ENCODE results near the gene WAPL. TPM values are rescaled to one million over a fixed set of nuclear protein-coding genes. Genes with fewer than 3 reads are reported as not detected.

The WAPL gene
- polyA plus RNA-seq, 2 of the 4 experiments (the other 2 are of a cell fraction): 15.4 to 25.6 TPM

- FAIRE-seq: no peak
- H3K4me3 ChIP-seq: no peak overlapping the region
- CTCF ChIA-PET: interaction anchor here (0.6 to 2.4 kb wide), 7 partner anchors 33 to 144 kb away, joined by 3 to 13 read pairs (median 3); no protein-coding TSS in a partner anchor
These were observed 80.4 kb downstream of the WAPL start for GRCh38 chr10:86440874-86441843.

More at GRCh38 chr10:86440874-86441843, 80.4 kb downstream of the WAPL start:
- peak; percentile 91 to 95 for ATAC-seq
- TF ChIP-seq EP300 (IDR thresholded peaks at IDR 0.05) (peak; percentile 54 to 79; a peak in 3 of 5 replicates), ATOH8 (CRISPR knock-in tag; IDR thresholded peaks at IDR 0.05; ENCODE audit: low read depth) (peak; percentile 60; the same call in 1 of the 2 replicates), JUN (IDR thresholded peaks at IDR 0.05) (peak; percentile 75 to 77; a peak in 4 of 5 replicates), FOSL2 (IDR thresholded peaks at IDR 0.05) (peak; percentile 71), FOSL2 (CRISPR knock-in tag; IDR thresholded peaks at IDR 0.05) (peak; percentile 93), JUNB (IDR thresholded peaks at IDR 0.05) (peak; percentile 85), GATA3 (IDR thresholded peaks at IDR 0.05; ENCODE audit: borderline replicate concordance) (peak; percentile 70; the same call in 1 of the 2 replicates), FOXS1 (CRISPR knock-in tag; IDR thresholded peaks at IDR 0.05) (0 out of 2 replicates have a peak, but pooled peaks have one; percentile 11), HOXB5 (CRISPR knock-in tag; IDR thresholded peaks at IDR 0.05) (peak; percentile 56; the same call in 1 of the 2 replicates), RAD21 (conservative IDR thresholded peaks at IDR 0.05 in 1 of 2, IDR thresholded peaks at IDR 0.05 in 1 of 2) (0 out of 5 replicates have a peak, but pooled peaks have one; percentile 4 to 18), MAX (IDR thresholded peaks at IDR 0.05) (0 out of 2 replicates have a peak, but pooled peaks have one; percentile 20), SMC3 (IDR thresholded peaks at IDR 0.05) (0 out of 3 replicates have a peak, but pooled peaks have one; percentile 18), CEBPB (IDR thresholded peaks at IDR 0.05) (peak in 1 of 2 experiments; percentile 54; a peak in 1 of 4 replicates), NFE2L2 (conservative IDR thresholded peaks at IDR 0.05; ENCODE audit: low read length) (peak; percentile 90), BCL3 (IDR thresholded peaks at IDR 0.05) (peak; percentile 33; the same call in 1 of the 3 replicates), TFCP2L1 (CRISPR knock-in tag; IDR thresholded peaks at IDR 0.05) (no peak), EHMT2 (IDR thresholded peaks at IDR 0.05; ENCODE audit: low read depth) (no peak), MAFK (IDR thresholded peaks at IDR 0.05; ENCODE audit: partially characterized antibody) (peak; percentile 96), ELK1 (IDR thresholded peaks at IDR 0.05; ENCODE audit: low read depth, low read length) (no peak), REST (IDR thresholded peaks at IDR 0.05) (no peak), HOXB13 (CRISPR knock-in tag; IDR thresholded peaks at IDR 0.05; ENCODE audit: low read depth) (0 out of 2 replicates have a peak, but pooled peaks have one; percentile 46)
- Histone ChIP-seq H3K27ac (peak overlapping the region; percentile 87 to 88), H3K4me1 (peaks cover 98% of the 10 kb centered on the region), H3K4me2 (peak overlapping the region; percentile 69), H3K9me3 (no peaks in the 10 kb centered on the region)
- 69% methylated on average over 5 of the region's 5 CpGs for WGBS (ENCODE audit: missing lambda C conversion rate)
- POLR2A ChIA-PET: interaction anchor here (4.0 kb wide), 1 partner anchor 40 kb away, joined by 49 read pairs; no protein-coding TSS in a partner anchor
- DNase-seq (ENCODE audit: low read depth in 1 of 2, low spot score in 1 of 2): peak; percentile 71 to 94

Measured in A549 (cell line).